GM18508 (cell line): ENCODE data around the gene RTN4RL2.

ENCODE experiments used
- ATAC-seq: cut with Tn5 transposase; IDR thresholded peaks from one replicate; pipeline ENCODE4 v1.9.1; 2021; ENCODE audit warnings: moderate number of reproducible peaks; ENCODE audit not compliant: insufficient read depth, unreplicated experiment

RTN4RL2 gene

GRCh38 chr11:57477507-57478189 lies 17.3 kb downstream of the RTN4RL2 start:
- ATAC-seq = no peak

GRCh38 chr11:57479021-57479663 lies 18.8 kb downstream of the RTN4RL2 start:
- no peak for ATAC-seq

GRCh38 chr11:57479911-57480310 lies 19.6 kb downstream of the RTN4RL2 start:
- no peak for ATAC-seq

- ATAC-seq = no peak
Measured at GRCh38 chr11:57480409-57481137, 20.2 kb downstream of the RTN4RL2 start.

GRCh38 chr11:57481315-57481714 lies 21.0 kb downstream of the RTN4RL2 start:
- ATAC-seq = no peak

- ATAC-seq = no peak
Measured at GRCh38 chr11:57481915-57482781, 21.8 kb downstream of the RTN4RL2 start.

- no peak for ATAC-seq
Measured at GRCh38 chr11:57482782-57483561, 22.6 kb downstream of the RTN4RL2 start.

GRCh38 chr11:57483562-57483918 lies 23.2 kb downstream of the RTN4RL2 start:
- no peak for ATAC-seq

- peak; percentile 65 for ATAC-seq
Measured at GRCh38 chr11:57484141-57484710, 23.9 kb downstream of the RTN4RL2 start.

- ATAC-seq = no peak
Measured at GRCh38 chr11:57485217-57485990, 25.1 kb downstream of the RTN4RL2 start.

- no peak for ATAC-seq
Measured at GRCh38 chr11:57487021-57487778, 26.9 kb downstream of the RTN4RL2 start.

GRCh38 chr11:57487920-57488659 lies 27.8 kb downstream of the RTN4RL2 start:
- no peak for ATAC-seq

GRCh38 chr11:57490456-57491248 lies 30.3 kb downstream of the RTN4RL2 start:
- no peak for ATAC-seq

- no peak for ATAC-seq
Measured at GRCh38 chr11:57491371-57492061, 31.2 kb downstream of the RTN4RL2 start.

- no peak for ATAC-seq
Measured at GRCh38 chr11:57493507-57494503, 33.5 kb downstream of the RTN4RL2 start.
